H9 (cell line): ENCODE results near the gene SF3B1. TPM values are rescaled to one million over a fixed set of nuclear protein-coding genes. Genes with fewer than 3 reads are reported as not detected.

Source experiments
- DNase-seq: peaks from one replicate; pipeline ENCODE4 v3.0.0-alpha.2; 2017
- H2AFZ ChIP-seq: one replicate; pipeline ENCODE4 v1.6.1; 2013; ENCODE audit warnings: mild to moderate bottlenecking, low read length, control low read depth, moderate library complexity
- H2AK5ac ChIP-seq: 2 replicates; pipeline ENCODE4 v1.6.1; 2013; ENCODE audit warnings: low read length, control low read depth, mixed read lengths; ENCODE audit not compliant: insufficient read length
- H2BK120ac ChIP-seq: one replicate; pipeline ENCODE4 v1.6.1; 2013; ENCODE audit warnings: low read depth, mild to moderate bottlenecking, low read length, control low read depth, inconsistent platforms; ENCODE audit not compliant: poor library complexity, severe bottlenecking
- H2BK12ac ChIP-seq: 2 replicates; pipeline ENCODE4 v1.6.1; 2013; ENCODE audit warnings: low read length, control low read depth, mixed read lengths, low read depth; ENCODE audit not compliant: insufficient read length
- H2BK15ac ChIP-seq: 2 replicates; pipeline ENCODE4 v1.6.1; 2013; ENCODE audit warnings: low read depth, low read length, control low read depth
- H2BK20ac ChIP-seq: one replicate; pipeline ENCODE4 v1.6.1; 2013; ENCODE audit warnings: low read depth, mild to moderate bottlenecking, low read length, control low read depth, inconsistent platforms; ENCODE audit not compliant: poor library complexity, severe bottlenecking
- H2BK5ac ChIP-seq: 2 replicates; pipeline ENCODE4 v1.6.1; 2013; ENCODE audit warnings: low read length, control low read depth, mixed read lengths; ENCODE audit not compliant: insufficient read length
- H3K14ac ChIP-seq: 2 replicates; pipeline ENCODE4 v1.6.1; 2013; ENCODE audit warnings: low read length, control low read depth; ENCODE audit not compliant: insufficient read depth
- H3K18ac ChIP-seq: 2 replicates; pipeline ENCODE4 v1.6.1; 2013; ENCODE audit warnings: low read depth, mild to moderate bottlenecking, mixed read lengths, low read length, control low read depth; ENCODE audit not compliant: insufficient read length
- H3K23ac ChIP-seq: 2 replicates; pipeline ENCODE4 v1.6.1; 2013; ENCODE audit warnings: low read length, control low read depth, mixed read lengths, low read depth; ENCODE audit not compliant: insufficient read length
- H3K23me2 ChIP-seq: 2 replicates; pipeline ENCODE4 v1.6.1; 2013; ENCODE audit warnings: low read depth, mild to moderate bottlenecking, mixed read lengths, low read length, control low read depth; ENCODE audit not compliant: insufficient read length, poor library complexity, severe bottlenecking
- H3K27ac ChIP-seq: 2 replicates; pipeline ENCODE4 v1.5.1; 2013; ENCODE audit warnings: low read length, control low read depth, mixed read lengths, low read depth; ENCODE audit not compliant: insufficient read length
- H3K27me3 ChIP-seq: 2 replicates; pipeline ENCODE4 v1.6.1; 2013; ENCODE audit warnings: low read length, control low read depth, inconsistent platforms; ENCODE audit not compliant: insufficient read depth
- H3K4ac ChIP-seq: 2 replicates; pipeline ENCODE4 v1.6.1; 2013; ENCODE audit warnings: low read depth, mild to moderate bottlenecking, control low read depth, inconsistent platforms, low read length, moderate library complexity
- H3K4me1 ChIP-seq: 2 replicates; pipeline ENCODE4 v1.6.1; 2013; ENCODE audit warnings: low read length, control low read depth, inconsistent platforms; ENCODE audit not compliant: insufficient read depth
- H3K4me2 ChIP-seq: 2 replicates; pipeline ENCODE4 v1.6.1; 2013; ENCODE audit warnings: low read length, control low read depth, mixed read lengths; ENCODE audit not compliant: insufficient read length, insufficient read depth
- H3K56ac ChIP-seq: 2 replicates; pipeline ENCODE4 v1.6.1; 2013; ENCODE audit warnings: low read depth, mild to moderate bottlenecking, mixed read lengths, low read length, control low read depth; ENCODE audit not compliant: insufficient read length
- H3K79me1 ChIP-seq: 2 replicates; pipeline ENCODE4 v1.6.1; 2013; ENCODE audit warnings: low read depth, mild to moderate bottlenecking, moderate library complexity, low read length, control low read depth, inconsistent platforms; ENCODE audit not compliant: insufficient read depth, poor library complexity, severe bottlenecking
- H3K79me2 ChIP-seq: 2 replicates; pipeline ENCODE4 v1.6.1; 2013; ENCODE audit warnings: low read length, control low read depth, inconsistent platforms; ENCODE audit not compliant: insufficient read depth
- H3K9ac ChIP-seq: 2 replicates; pipeline ENCODE4 v1.6.1; 2013; ENCODE audit warnings: low read length, control low read depth, mixed read lengths; ENCODE audit not compliant: insufficient read length; ENCODE audit errors: extremely low read depth
- H3K9me3 ChIP-seq: one replicate; pipeline ENCODE4 v1.6.1; 2013; ENCODE audit warnings: low read depth, low read length, inconsistent platforms; ENCODE audit not compliant: control insufficient read depth
- H3T11ph ChIP-seq: one replicate; pipeline ENCODE4 v1.6.1; 2013; ENCODE audit warnings: mild to moderate bottlenecking, low read length, control low read depth, inconsistent platforms
- H4K20me1 ChIP-seq: one replicate; pipeline ENCODE4 v1.6.1; 2013; ENCODE audit not compliant: control insufficient read depth, insufficient read length, insufficient read depth
- H4K5ac ChIP-seq: 2 replicates; pipeline ENCODE4 v1.6.1; 2013; ENCODE audit warnings: low read depth, mild to moderate bottlenecking, mixed read lengths, low read length, control low read depth; ENCODE audit not compliant: insufficient read length
- H4K8ac ChIP-seq: replicated peaks from 2 replicates; pipeline ENCODE4 v1.6.1; 2013; ENCODE audit warnings: low read length, control low read depth, mixed read lengths, low read depth; ENCODE audit not compliant: insufficient read length
- H4K91ac ChIP-seq: 2 replicates; pipeline ENCODE4 v1.6.1; 2013; ENCODE audit warnings: low read depth, mild to moderate bottlenecking, moderate library complexity, mixed read lengths, low read length, control low read depth; ENCODE audit not compliant: insufficient read length
- H3K27ac Mint-ChIP-seq, 3 experiments: 2 replicates in 2 of 3; 3 replicates in 1 of 3; pipeline ENCODE4 v1.8.0; 2020 to 2021; ENCODE audit warnings: mixed read lengths in 3 of 3, mild to moderate bottlenecking in 1 of 3, moderate library complexity in 1 of 3
- H3K27me3 Mint-ChIP-seq: 2 replicates; pipeline ENCODE4 v1.8.0; 2021; ENCODE audit warnings: low read depth, mild to moderate bottlenecking, moderate library complexity, mixed read lengths
- H3K36me3 Mint-ChIP-seq, 3 experiments: 2 replicates in 2 of 3; 3 replicates in 1 of 3; pipeline ENCODE4 v1.8.0; 2020 to 2021; ENCODE audit warnings: low read depth in 3 of 3, mixed read lengths in 3 of 3; ENCODE audit not compliant: insufficient read depth in 1 of 3
- H3K4me1 Mint-ChIP-seq, 2 experiments: 2 replicates each; pipeline ENCODE4 v1.8.0; 2020; ENCODE audit warnings: mixed read lengths in 2 of 2
- H3K4me3 Mint-ChIP-seq, 2 experiments: 2 replicates in 1 of 2; 3 replicates in 1 of 2; pipeline ENCODE4 v1.8.0; 2020 to 2021; ENCODE audit warnings: mild to moderate bottlenecking in 2 of 2, mixed read lengths in 2 of 2, moderate library complexity in 1 of 2
- H3K9me3 Mint-ChIP-seq, 2 experiments: 2 replicates in 1 of 2; 3 replicates in 1 of 2; pipeline ENCODE4 v1.8.0; 2020; ENCODE audit warnings: mild to moderate bottlenecking in 2 of 2, mixed read lengths in 2 of 2, moderate library complexity in 1 of 2
- WGBS: extraction: QIAGEN DNeasy Blood & Tissue Kit; methylation state at CpG from one replicate; pipeline ENCODE4 v1.1.7; 2013; ENCODE audit warnings: missing lambda C conversion rate, low lambda C conversion rate, mixed read lengths; ENCODE audit not compliant: insufficient read length; ENCODE audit errors: extremely low coverage; 5-methylcytosine and 5-hydroxymethylcytosine counted together
- long read RNA-seq: library from polyadenylated mRNA; unstranded; transcript quantifications from one replicate; pipeline ENCODE4 v2.0.0, GENCODE V29; 2020
- total RNA-seq: library from RNA; stranded (reverse); gene quantifications from 2 replicates; pipeline ENCODE4 v1.2.1, GENCODE V29; 2021
- TF ChIP-seq, protein P1 (sequence below): fragments of 200-600 bp; sonication (generic); conservative IDR thresholded peaks from 3 replicates; pipeline ENCODE4 v1.8.0; 2021; ENCODE audit warnings: antibody characterized with exemption, mild to moderate bottlenecking

SF3B1 gene, protein sequence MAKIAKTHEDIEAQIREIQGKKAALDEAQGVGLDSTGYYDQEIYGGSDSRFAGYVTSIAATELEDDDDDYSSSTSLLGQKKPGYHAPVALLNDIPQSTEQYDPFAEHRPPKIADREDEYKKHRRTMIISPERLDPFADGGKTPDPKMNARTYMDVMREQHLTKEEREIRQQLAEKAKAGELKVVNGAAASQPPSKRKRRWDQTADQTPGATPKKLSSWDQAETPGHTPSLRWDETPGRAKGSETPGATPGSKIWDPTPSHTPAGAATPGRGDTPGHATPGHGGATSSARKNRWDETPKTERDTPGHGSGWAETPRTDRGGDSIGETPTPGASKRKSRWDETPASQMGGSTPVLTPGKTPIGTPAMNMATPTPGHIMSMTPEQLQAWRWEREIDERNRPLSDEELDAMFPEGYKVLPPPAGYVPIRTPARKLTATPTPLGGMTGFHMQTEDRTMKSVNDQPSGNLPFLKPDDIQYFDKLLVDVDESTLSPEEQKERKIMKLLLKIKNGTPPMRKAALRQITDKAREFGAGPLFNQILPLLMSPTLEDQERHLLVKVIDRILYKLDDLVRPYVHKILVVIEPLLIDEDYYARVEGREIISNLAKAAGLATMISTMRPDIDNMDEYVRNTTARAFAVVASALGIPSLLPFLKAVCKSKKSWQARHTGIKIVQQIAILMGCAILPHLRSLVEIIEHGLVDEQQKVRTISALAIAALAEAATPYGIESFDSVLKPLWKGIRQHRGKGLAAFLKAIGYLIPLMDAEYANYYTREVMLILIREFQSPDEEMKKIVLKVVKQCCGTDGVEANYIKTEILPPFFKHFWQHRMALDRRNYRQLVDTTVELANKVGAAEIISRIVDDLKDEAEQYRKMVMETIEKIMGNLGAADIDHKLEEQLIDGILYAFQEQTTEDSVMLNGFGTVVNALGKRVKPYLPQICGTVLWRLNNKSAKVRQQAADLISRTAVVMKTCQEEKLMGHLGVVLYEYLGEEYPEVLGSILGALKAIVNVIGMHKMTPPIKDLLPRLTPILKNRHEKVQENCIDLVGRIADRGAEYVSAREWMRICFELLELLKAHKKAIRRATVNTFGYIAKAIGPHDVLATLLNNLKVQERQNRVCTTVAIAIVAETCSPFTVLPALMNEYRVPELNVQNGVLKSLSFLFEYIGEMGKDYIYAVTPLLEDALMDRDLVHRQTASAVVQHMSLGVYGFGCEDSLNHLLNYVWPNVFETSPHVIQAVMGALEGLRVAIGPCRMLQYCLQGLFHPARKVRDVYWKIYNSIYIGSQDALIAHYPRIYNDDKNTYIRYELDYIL
- total RNA-seq, result 267 and 278 TPM in 2 replicates
- long read RNA-seq, full-length matches to known transcripts, result 711 of 1,783 reads
- long read RNA-seq, partial matches to known transcripts, result 1,013 of 1,783 reads
- long read RNA-seq, other reads (novel, unspliced or antisense), result 59 of 1,783 reads

DNA sequence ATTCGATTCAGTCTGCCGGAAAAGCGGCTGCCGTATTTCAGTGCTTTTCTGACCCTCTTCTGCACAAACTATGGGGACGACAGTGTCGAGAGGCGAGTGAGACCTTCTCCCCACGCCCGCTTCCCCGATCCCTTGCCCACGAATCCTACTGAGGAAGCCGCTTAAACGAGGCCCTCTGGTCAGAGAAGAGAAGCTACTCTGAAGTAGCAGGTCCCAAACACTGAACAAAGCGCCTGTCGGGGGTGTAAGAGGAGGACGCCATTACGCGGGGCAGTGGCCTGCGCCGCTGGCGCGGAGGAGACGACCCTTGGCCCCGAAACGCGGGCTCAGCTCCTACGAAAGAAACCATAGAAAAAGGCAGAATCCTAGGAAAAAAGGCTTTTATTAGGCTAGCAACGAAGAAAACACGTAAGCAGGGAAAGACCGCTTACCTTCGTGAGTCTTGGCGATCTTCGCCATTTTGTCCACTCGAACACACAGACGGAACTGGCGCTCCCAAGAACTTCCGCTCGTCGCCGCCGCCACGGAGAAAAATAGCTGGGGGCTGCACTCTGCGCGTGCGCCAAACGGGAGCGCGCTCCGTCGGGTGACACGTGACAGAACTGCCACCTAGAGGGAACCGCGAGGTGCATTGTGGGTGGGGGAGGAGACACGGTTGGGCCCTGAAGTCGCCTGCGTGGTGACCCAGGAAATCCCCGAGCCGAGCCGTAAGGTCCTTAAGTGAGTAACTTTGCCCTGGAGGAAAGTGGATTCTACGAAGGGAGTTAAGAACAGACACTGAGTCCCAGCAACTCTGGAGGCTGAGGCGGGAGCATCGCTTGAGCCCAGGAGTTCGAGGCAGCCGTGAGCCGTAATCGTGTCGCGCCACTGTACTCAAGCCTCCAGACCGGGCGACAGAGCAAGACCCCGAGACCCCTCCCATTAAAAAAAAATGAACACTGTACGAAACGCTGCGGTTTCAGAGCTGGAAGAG is at the start of gene SF3B1:
TSS of gene SF3B1 (minus strand) at position 488 of the 973 bp plus-strand sequence. CDS start at position 459, 29 bp downstream.
- peak; percentile 97 for DNase-seq
- Mint-ChIP-seq H3K9me3 (no peaks in the 10 kb centered on the region), H3K27me3 (no peaks in the 10 kb centered on the region)

More for the DNA sequence above, at the start of gene SF3B1:
- H3K14ac ChIP-seq, result peak within 1 kb of the TSS; percentile 98
- H2BK15ac ChIP-seq, result no peak within 1 kb of the TSS
- H3K9ac ChIP-seq, result peak within 1 kb of the TSS; percentile 99
- no peaks in the 10 kb centered on the region for H3K79me1 ChIP-seq
- TF ChIP-seq, protein P1, sequence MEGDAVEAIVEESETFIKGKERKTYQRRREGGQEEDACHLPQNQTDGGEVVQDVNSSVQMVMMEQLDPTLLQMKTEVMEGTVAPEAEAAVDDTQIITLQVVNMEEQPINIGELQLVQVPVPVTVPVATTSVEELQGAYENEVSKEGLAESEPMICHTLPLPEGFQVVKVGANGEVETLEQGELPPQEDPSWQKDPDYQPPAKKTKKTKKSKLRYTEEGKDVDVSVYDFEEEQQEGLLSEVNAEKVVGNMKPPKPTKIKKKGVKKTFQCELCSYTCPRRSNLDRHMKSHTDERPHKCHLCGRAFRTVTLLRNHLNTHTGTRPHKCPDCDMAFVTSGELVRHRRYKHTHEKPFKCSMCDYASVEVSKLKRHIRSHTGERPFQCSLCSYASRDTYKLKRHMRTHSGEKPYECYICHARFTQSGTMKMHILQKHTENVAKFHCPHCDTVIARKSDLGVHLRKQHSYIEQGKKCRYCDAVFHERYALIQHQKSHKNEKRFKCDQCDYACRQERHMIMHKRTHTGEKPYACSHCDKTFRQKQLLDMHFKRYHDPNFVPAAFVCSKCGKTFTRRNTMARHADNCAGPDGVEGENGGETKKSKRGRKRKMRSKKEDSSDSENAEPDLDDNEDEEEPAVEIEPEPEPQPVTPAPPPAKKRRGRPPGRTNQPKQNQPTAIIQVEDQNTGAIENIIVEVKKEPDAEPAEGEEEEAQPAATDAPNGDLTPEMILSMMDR, result no peak
- H2BK5ac ChIP-seq, result peak within 1 kb of the TSS; percentile 79
- H3K4me1 ChIP-seq, result no peaks in the 10 kb centered on the region
- Mint-ChIP-seq H3K36me3 (peaks cover 6 to 17% (median 17%) of the 10 kb centered on the region in 3 experiments; a peak in 5 of 7 replicates), H3K4me3 (peak within 1 kb of the TSS; percentile 93 to 99), H3K27ac (peak within 1 kb of the TSS; percentile 99 to 100 (median 100)), H3K4me1 (peaks cover 26 to 29% of the 10 kb centered on the region in 2 experiments)
- H3K27ac ChIP-seq, result peak within 1 kb of the TSS; percentile 52
- H3K18ac ChIP-seq, result peak within 1 kb of the TSS; percentile 92
- no peaks in the 10 kb centered on the region for H4K20me1 ChIP-seq
- peak within 1 kb of the TSS; percentile 96 for H3K4me2 ChIP-seq
- no peak within 1 kb of the TSS for H2AK5ac ChIP-seq
- H3K27me3 ChIP-seq, result no peaks in the 10 kb centered on the region
- H3K79me2 ChIP-seq, result peaks cover 46% of the 10 kb centered on the region
- H4K8ac ChIP-seq, result peak within 1 kb of the TSS; percentile 80
- no peak within 1 kb of the TSS for H2BK12ac ChIP-seq
- H3K23me2 ChIP-seq, result peaks cover 6% of the 10 kb centered on the region
- H2BK20ac ChIP-seq, result no peak within 1 kb of the TSS
- peak within 1 kb of the TSS; percentile 47 for H4K91ac ChIP-seq
- H3K23ac ChIP-seq, result no peak within 1 kb of the TSS
- no CpG with 5 or more reads among the region's 74 CpGs for WGBS
- H3K56ac ChIP-seq, result peak within 1 kb of the TSS; percentile 44
- H4K5ac ChIP-seq, result peak within 1 kb of the TSS; percentile 89
- peak within 1 kb of the TSS; percentile 26 for H2BK120ac ChIP-seq
- H3T11ph ChIP-seq, result no peak within 1 kb of the TSS
- peak within 1 kb of the TSS; percentile 34; the same call in 1 of the 2 replicates for H3K4ac ChIP-seq
- H3K9me3 ChIP-seq, result no peaks in the 10 kb centered on the region
- no peak within 1 kb of the TSS for H2AFZ ChIP-seq
